A673 (cell line): ENCODE data around the gene CCM2. TPM values are rescaled to one million over a fixed set of nuclear protein-coding genes. Genes with fewer than 3 reads are reported as not detected.
"Not testable (repeated sequence)": the region's sequence is repeated elsewhere in the genome, so short reads cannot be mapped to it uniquely, and the experiment has no call there.

Experiments used
- BruUV-seq: library from RNA; stranded (reverse); fragments of 400-500 nt; replicated peaks from 2 replicates; lab custom pipeline; 2021; lab: Mats Ljungman, UMichigan
- CTCF ChIA-PET: fragments of 300-600 bp; sonication (Branson Sonifier 250); formaldehyde crosslinking; loops from one replicate; lab custom pipeline; 2022; ENCODE audit warnings: antibody characterized with exemption; lab: Charles Lee
- POLR2A ChIA-PET: fragments of 300-600 bp; sonication (Branson Sonifier 250); formaldehyde crosslinking; loops from one replicate; lab custom pipeline; 2022; ENCODE audit warnings: antibody characterized with exemption; ENCODE audit not compliant: low non-redundant PET; lab: Charles Lee
- DNase-seq: peaks from one replicate; pipeline ENCODE4 v3.0.0-alpha.2; 2015; ENCODE audit warnings: low spot score
- H3K27ac ChIP-seq: fragments of 200-600 bp; sonication (generic); 2 replicates; pipeline ENCODE4 v1.5.1; 2016; ENCODE audit warnings: mixed run types, low read depth, mild to moderate bottlenecking, mixed read lengths, antibody characterized with exemption, low read length; ENCODE audit not compliant: poor library complexity, severe bottlenecking
- H3K27me3 ChIP-seq: fragments of 200-600 bp; sonication (generic); replicated peaks from 2 replicates; pipeline ENCODE4 v1.6.1; 2017; ENCODE audit warnings: mixed run types, low read depth, mild to moderate bottlenecking, mixed read lengths, antibody characterized with exemption, low read length; ENCODE audit not compliant: insufficient read depth, poor library complexity
- H3K36me3 ChIP-seq: fragments of 200-600 bp; sonication (generic); 2 replicates; pipeline ENCODE4 v1.6.1; 2016; ENCODE audit warnings: mixed run types, mild to moderate bottlenecking, mixed read lengths, antibody characterized with exemption, low read length; ENCODE audit not compliant: insufficient read depth, poor library complexity, severe bottlenecking
- H3K4me1 ChIP-seq: fragments of 200-600 bp; sonication (generic); 2 replicates; pipeline ENCODE4 v1.6.1; 2017; ENCODE audit warnings: mixed run types, mild to moderate bottlenecking, mixed read lengths, antibody characterized with exemption, low read length; ENCODE audit not compliant: insufficient read depth, poor library complexity, severe bottlenecking
- H3K4me3 ChIP-seq: fragments of 200-600 bp; sonication (generic); 2 replicates; pipeline ENCODE4 v1.5.1; 2016; ENCODE audit warnings: low read depth, mixed run types, mild to moderate bottlenecking, mixed read lengths, low read length; ENCODE audit not compliant: poor library complexity, severe bottlenecking
- H3K9me3 ChIP-seq: fragments of 200-600 bp; sonication (generic); 2 replicates; pipeline ENCODE4 v1.6.1; 2016; ENCODE audit warnings: mixed run types, low read depth, mild to moderate bottlenecking, mixed read lengths, antibody characterized with exemption, low read length; ENCODE audit not compliant: poor library complexity, severe bottlenecking
- EZH2 ChIP-seq: fragments of 200-600 bp; sonication (generic); IDR thresholded peaks from 2 replicates; pipeline ENCODE4 v1.6.1; 2017; ENCODE audit warnings: borderline replicate concordance, low read depth, mild to moderate bottlenecking, mixed read lengths, antibody characterized with exemption, low read length; ENCODE audit not compliant: poor library complexity, severe bottlenecking
- intact Hi-C: fragments of 100-400 bp; cut with micrococcal nuclease; formaldehyde crosslinking; loops from one replicate; pipeline ENCODE4 v1.10.0; 2022; ENCODE audit not compliant: unreplicated experiment
- total RNA-seq: library from RNA; stranded (reverse); gene quantifications from 2 replicates; pipeline ENCODE4 v1.2.3, GENCODE V29; 2021
- TF ChIP-seq, protein P1 (sequence below): fragments of 300-800, 200-600 bp; sonication (generic); conservative IDR thresholded peaks from 2 replicates; pipeline ENCODE4 v1.5.1; 2017; ENCODE audit warnings: low read depth, mild to moderate bottlenecking, antibody characterized with exemption, low read length, moderate library complexity, mixed read lengths

Gene CCM2
- total RNA-seq, 1 experiment from 2014 or later = 35.2 TPM

DNA sequence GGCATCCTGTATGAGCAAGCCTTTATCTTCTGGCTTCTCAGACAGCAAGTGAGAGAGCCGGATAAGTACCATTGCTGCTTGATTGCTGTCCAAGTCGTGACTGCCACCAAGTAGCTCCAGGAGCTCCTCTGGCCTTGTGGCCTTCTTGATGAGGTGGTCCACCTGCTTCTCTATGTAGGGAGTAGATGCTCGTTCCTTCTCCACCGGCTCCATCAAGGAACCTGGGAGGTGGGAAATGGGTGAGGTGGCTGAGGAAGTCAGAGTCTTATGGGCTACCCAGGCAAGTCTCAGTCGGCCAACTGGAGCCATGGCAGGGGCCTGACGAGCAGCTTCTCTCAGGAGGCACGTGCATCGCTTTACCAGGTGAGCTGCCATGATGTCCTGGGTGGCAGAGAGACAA is 108.9 kb downstream of the CCM2 start:
- Histone ChIP-seq H3K27ac (no peak overlapping the region), H3K27me3 (no peaks in the 10 kb centered on the region), H3K4me3 (no peak overlapping the region), H3K4me1 (peaks cover 7% of the 10 kb centered on the region), H3K9me3 (no peaks in the 10 kb centered on the region), H3K36me3 (peaks cover 56% of the 10 kb centered on the region)
- POLR2A ChIA-PET = no interaction called here
- intact Hi-C loops = no loop called here
- TF ChIP-seq EZH2 = no peak
- TF ChIP-seq, protein P1, sequence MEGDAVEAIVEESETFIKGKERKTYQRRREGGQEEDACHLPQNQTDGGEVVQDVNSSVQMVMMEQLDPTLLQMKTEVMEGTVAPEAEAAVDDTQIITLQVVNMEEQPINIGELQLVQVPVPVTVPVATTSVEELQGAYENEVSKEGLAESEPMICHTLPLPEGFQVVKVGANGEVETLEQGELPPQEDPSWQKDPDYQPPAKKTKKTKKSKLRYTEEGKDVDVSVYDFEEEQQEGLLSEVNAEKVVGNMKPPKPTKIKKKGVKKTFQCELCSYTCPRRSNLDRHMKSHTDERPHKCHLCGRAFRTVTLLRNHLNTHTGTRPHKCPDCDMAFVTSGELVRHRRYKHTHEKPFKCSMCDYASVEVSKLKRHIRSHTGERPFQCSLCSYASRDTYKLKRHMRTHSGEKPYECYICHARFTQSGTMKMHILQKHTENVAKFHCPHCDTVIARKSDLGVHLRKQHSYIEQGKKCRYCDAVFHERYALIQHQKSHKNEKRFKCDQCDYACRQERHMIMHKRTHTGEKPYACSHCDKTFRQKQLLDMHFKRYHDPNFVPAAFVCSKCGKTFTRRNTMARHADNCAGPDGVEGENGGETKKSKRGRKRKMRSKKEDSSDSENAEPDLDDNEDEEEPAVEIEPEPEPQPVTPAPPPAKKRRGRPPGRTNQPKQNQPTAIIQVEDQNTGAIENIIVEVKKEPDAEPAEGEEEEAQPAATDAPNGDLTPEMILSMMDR = no peak
- no peak for DNase-seq
- CTCF ChIA-PET = no interaction called here
- no TSS peak for BruUV-seq

GRCh38 chr7:45111298-45112223 is 111.6 kb downstream of the CCM2 start, which contains the start of gene TBRG4:
TSS of gene TBRG4 (minus strand) at chr7:45111697. CDS start at chr7:45109237, 2,460 bp downstream.
- Histone ChIP-seq H3K27ac (peak within 1 kb of the TSS; percentile 84), H3K27me3 (peaks cover 4% of the 10 kb centered on the region), H3K9me3 (no peaks in the 10 kb centered on the region), H3K4me1 (peaks cover 7% of the 10 kb centered on the region), H3K36me3 (peaks cover 29% of the 10 kb centered on the region), H3K4me3 (peak within 1 kb of the TSS; percentile 86)
- BruUV-seq = TSS peak; percentile 98
- TF ChIP-seq, protein P1 = peak; percentile 55
- no peak for TF ChIP-seq EZH2
- POLR2A ChIA-PET = interaction anchor here (0.6 kb wide), 1 partner anchor 836 kb away, joined by 4 read pairs; no protein-coding TSS in a partner anchor
- CTCF ChIA-PET = interaction anchor here (0.7 kb wide), 1 partner anchor 138 kb away, joined by 5 read pairs; no protein-coding TSS in a partner anchor
- DNase-seq = peak; percentile 97
- intact Hi-C loops = loop anchor here (1.0 to 5.0 kb wide), 3 partner anchors 25 to 254 kb away; no protein-coding TSS in a partner anchor

DNA sequence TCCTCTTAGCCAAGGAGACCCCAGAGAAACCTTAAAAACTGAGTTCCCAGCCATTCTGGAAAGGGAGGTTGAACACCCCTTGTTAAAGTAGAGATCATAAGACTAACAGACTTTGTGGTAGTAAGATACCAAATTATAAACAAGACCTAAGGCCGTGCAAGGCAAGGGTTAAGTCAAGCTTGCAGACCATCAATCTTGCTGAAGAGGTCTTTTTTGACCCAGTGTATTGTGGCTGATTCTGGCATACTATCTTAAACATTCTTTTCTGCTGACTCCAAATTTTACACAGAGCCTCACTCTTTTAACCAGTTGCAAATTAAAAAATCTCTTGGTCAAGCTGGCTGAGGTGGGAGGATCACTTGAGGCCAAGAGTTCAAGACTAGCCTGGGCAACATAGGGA is 112.6 kb downstream of the CCM2 start:
- POLR2A ChIA-PET = no interaction called here
- intact Hi-C loops = loop anchor here (2.0 to 5.0 kb wide), 2 partner anchors 24 to 115 kb away; no protein-coding TSS in a partner anchor

GRCh38 chr7:45114257-45114656 is 114.3 kb downstream of the CCM2 start:
- DNase-seq, H3K27ac ChIP-seq, BruUV-seq, H3K4me3 ChIP-seq, H3K36me3 ChIP-seq, H3K27me3 ChIP-seq, H3K4me1 ChIP-seq, H3K9me3 ChIP-seq, POLR2A ChIA-PET, CTCF ChIA-PET: not testable (repeated sequence)
- intact Hi-C loops = loop anchor here (5.0 kb wide), 1 partner anchor 117 kb away; no protein-coding TSS in a partner anchor

More for the DNA sequence above, 112.6 kb downstream of the CCM2 start:
- DNase-seq = no peak
- no TSS peak for BruUV-seq
- TF ChIP-seq EZH2 = no peak
- TF ChIP-seq, protein P1 = no peak
- Histone ChIP-seq H3K4me1 (peaks cover 7% of the 10 kb centered on the region), H3K27me3 (peaks cover 4% of the 10 kb centered on the region), H3K36me3 (peaks cover 18% of the 10 kb centered on the region), H3K27ac (no peak overlapping the region), H3K9me3 (no peaks in the 10 kb centered on the region), H3K4me3 (peak overlapping the region; percentile 86)
- CTCF ChIA-PET = no interaction called here
